Measurements from ENCODE around the gene PDE6B.

DNA sequence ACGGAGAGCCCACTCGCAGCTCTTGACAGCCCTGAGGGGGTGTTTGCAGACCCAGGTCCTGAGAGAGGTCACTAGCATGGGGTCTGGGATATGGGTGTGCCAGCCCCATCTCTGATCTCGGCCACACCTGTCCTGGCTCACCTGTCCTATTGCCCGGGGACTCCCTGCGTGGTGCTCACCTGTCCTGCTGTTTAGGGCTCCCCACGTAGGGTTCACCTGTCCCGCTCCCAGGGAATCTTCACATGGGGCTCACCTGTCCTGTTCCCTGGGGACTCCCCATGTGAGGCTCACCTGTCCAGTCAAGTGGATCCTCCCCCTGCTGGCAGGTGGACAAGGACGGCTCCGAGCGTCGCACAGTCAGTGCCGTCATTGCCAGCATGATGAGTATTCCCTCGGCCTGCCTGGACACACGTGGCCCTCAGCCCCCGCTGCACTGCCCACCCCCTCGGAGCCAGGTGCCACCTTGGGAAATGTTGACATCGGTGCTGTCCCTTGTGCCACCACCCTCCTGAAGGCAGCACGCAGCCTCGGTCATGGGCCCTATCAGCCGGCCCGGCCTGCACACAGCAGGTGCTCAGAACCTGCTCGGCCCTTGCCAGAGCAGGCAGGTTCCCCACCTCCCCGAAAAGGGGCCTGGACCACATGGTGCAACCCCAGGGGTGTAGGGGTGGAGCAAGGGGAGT is 57.3 kb downstream of the PDE6B start:
- TF ChIP-seq JUNB (CRISPR knock-in tag; IDR thresholded peaks at IDR 0.05; ENCODE audit: borderline replicate concordance) (no peak), EP300 (IDR thresholded peaks at IDR 0.05; ENCODE audit: low read depth in 2 of 2, low read length in 2 of 2) (no peak), EP300 (CRISPR knock-in tag; IDR thresholded peaks at IDR 0.05; ENCODE audit: borderline replicate concordance) (no peak), ESRRA (CRISPR knock-in tag; IDR thresholded peaks at IDR 0.05; ENCODE audit: low read depth) (no peak), PHF21A (CRISPR knock-in tag; IDR thresholded peaks at IDR 0.05) (no peak), SKI (IDR thresholded peaks at IDR 0.05; ENCODE audit: partially characterized antibody) (no peak), ZKSCAN1 (IDR thresholded peaks at IDR 0.05; ENCODE audit: low read length) (no peak)
- TF ChIP-seq, protein P1, sequence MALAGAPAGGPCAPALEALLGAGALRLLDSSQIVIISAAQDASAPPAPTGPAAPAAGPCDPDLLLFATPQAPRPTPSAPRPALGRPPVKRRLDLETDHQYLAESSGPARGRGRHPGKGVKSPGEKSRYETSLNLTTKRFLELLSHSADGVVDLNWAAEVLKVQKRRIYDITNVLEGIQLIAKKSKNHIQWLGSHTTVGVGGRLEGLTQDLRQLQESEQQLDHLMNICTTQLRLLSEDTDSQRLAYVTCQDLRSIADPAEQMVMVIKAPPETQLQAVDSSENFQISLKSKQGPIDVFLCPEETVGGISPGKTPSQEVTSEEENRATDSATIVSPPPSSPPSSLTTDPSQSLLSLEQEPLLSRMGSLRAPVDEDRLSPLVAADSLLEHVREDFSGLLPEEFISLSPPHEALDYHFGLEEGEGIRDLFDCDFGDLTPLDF (CRISPR knock-in tag; IDR thresholded peaks at IDR 0.05): no peak
- TF ChIP-seq, protein P2, sequence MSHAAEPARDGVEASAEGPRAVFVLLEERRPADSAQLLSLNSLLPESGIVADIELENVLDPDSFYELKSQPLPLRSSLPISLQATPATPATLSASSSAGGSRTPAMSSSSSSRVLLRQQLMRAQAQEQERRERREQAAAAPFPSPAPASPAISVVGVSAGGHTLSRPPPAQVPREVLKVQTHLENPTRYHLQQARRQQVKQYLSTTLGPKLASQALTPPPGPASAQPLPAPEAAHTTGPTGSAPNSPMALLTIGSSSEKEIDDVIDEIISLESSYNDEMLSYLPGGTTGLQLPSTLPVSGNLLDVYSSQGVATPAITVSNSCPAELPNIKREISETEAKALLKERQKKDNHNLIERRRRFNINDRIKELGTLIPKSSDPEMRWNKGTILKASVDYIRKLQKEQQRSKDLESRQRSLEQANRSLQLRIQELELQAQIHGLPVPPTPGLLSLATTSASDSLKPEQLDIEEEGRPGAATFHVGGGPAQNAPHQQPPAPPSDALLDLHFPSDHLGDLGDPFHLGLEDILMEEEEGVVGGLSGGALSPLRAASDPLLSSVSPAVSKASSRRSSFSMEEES (CRISPR knock-in tag; IDR thresholded peaks at IDR 0.05): no peak
- TF ChIP-seq, protein P3, sequence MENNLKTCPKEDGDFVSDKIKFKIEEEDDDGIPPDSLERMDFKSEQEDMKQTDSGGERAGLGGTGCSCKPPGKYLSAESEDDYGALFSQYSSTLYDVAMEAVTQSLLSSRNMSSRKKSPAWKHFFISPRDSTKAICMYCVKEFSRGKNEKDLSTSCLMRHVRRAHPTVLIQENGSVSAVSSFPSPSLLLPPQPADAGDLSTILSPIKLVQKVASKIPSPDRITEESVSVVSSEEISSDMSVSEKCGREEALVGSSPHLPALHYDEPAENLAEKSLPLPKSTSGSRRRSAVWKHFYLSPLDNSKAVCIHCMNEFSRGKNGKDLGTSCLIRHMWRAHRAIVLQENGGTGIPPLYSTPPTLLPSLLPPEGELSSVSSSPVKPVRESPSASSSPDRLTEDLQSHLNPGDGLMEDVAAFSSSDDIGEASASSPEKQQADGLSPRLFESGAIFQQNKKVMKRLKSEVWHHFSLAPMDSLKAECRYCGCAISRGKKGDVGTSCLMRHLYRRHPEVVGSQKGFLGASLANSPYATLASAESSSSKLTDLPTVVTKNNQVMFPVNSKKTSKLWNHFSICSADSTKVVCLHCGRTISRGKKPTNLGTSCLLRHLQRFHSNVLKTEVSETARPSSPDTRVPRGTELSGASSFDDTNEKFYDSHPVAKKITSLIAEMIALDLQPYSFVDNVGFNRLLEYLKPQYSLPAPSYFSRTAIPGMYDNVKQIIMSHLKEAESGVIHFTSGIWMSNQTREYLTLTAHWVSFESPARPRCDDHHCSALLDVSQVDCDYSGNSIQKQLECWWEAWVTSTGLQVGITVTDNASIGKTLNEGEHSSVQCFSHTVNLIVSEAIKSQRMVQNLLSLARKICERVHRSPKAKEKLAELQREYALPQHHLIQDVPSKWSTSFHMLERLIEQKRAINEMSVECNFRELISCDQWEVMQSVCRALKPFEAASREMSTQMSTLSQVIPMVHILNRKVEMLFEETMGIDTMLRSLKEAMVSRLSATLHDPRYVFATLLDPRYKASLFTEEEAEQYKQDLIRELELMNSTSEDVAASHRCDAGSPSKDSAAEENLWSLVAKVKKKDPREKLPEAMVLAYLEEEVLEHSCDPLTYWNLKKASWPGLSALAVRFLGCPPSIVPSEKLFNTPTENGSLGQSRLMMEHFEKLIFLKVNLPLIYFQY (CRISPR knock-in tag; IDR thresholded peaks at IDR 0.05; ENCODE audit: borderline replicate concordance): no peak
- TF ChIP-seq, protein P4, sequence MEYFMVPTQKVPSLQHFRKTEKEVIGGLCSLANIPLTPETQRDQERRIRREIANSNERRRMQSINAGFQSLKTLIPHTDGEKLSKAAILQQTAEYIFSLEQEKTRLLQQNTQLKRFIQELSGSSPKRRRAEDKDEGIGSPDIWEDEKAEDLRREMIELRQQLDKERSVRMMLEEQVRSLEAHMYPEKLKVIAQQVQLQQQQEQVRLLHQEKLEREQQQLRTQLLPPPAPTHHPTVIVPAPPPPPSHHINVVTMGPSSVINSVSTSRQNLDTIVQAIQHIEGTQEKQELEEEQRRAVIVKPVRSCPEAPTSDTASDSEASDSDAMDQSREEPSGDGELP (IDR thresholded peaks at IDR 0.05; ENCODE audit: borderline replicate concordance, low read depth): no peak
